BJ (cell line): ENCODE results near the gene PIP4P1. TPM values are rescaled to one million over a fixed set of nuclear protein-coding genes. Genes with fewer than 3 reads are reported as not detected.
"Not testable (repeated sequence)": the region's sequence is repeated elsewhere in the genome, so short reads cannot be mapped to it uniquely, and the experiment has no call there.

Experiments used
- CTCF ChIA-PET: fragments of 350-600 bp; formaldehyde crosslinking; extraction: SDS; loops from one replicate; lab custom pipeline; 2021; ENCODE audit warnings: antibody characterized with exemption, inconsistent platforms; lab: Yijun Ruan, JAX
- POLR2A ChIA-PET: fragments of 300-600 bp; sonication (Branson Sonifier 250); formaldehyde crosslinking; extraction: SDS; loops from one replicate; lab custom pipeline; 2021; ENCODE audit warnings: antibody characterized with exemption; lab: Charles Lee
- DNase-seq: peaks from one replicate; pipeline ENCODE4 v3.0.0-alpha.2; 2011; ENCODE audit warnings: low read depth
- H3K27me3 ChIP-seq: 2 replicates; pipeline ENCODE4 v1.6.0; 2011; ENCODE audit warnings: low read length; ENCODE audit not compliant: control insufficient read depth, insufficient read depth
- H3K36me3 ChIP-seq: 2 replicates; pipeline ENCODE4 v1.5.1; 2011; ENCODE audit warnings: low read length; ENCODE audit not compliant: control insufficient read depth, insufficient read depth
- H3K4me3 ChIP-seq: 2 replicates; pipeline ENCODE4 v1.5.1; 2011; ENCODE audit warnings: low read depth, mild to moderate bottlenecking, control low read depth, low read length
- CTCF ChIP-seq: IDR thresholded peaks from 2 replicates; pipeline ENCODE4 v1.5.1; 2011; ENCODE audit warnings: low read depth, mild to moderate bottlenecking, control low read depth, inconsistent platforms, low read length, moderate library complexity; ENCODE audit not compliant: insufficient read depth
- polyA plus RNA-seq: library from polyadenylated mRNA; depleted of rRNA; stranded (reverse); fragments of >200 nt; gene quantifications from 2 replicates; pipeline ENCODE4 v1.2.3, GENCODE V29; 2011

Gene PIP4P1
- polyA plus RNA-seq, 1 experiment = 38.3 TPM

GRCh38 chr14:20456971-20457370, 4.3 kb downstream of the PIP4P1 start:
- Histone ChIP-seq H3K36me3 (peaks cover 22% of the 10 kb centered on the region), H3K27me3 (no peaks in the 10 kb centered on the region), H3K4me3 (no peak overlapping the region)
- ChIA-PET POLR2A (no interaction called here), CTCF (no interaction called here)
- no peak for DNase-seq
- TF ChIP-seq CTCF = no peak

DNA sequence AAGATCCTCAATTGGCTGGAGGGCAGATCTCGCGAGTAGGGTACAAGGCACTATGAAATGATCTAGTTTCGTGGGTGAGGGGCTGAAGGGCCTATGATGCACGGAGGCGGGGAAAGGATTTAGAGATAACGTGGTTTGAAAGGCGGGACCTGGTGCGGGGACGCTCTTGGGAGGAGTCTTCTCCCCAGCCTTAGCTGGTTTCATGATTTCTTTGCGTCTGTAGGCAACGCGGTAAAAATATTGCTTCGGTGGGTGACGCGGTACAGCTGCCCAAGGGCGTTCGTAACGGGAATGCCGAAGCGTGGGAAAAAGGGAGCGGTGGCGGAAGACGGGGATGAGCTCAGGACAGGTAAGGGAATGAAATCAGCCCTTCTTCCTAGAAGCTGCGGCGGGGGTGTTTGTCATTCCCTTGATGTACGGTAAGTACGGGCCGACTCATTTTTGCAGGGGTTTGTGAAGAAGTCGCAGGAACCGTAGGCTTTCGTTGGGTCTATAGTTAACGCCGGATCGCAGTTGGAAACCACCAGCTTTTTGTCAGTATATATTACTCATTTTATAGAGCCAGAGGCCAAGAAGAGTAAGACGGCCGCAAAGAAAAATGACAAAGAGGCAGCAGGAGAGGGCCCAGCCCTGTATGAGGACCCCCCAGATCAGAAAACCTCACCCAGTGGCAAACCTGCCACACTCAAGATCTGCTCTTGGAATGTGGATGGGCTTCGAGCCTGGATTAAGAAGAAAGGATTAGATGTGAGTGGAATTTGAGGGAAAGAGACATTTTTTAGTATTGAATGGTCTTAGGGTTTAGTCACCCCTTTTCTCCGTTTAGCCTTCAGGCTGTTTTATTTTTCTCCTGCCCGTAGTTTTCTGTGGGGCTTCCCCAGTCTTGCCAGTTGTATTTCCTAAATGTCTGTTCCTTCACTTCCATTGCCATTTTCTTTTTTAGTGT, 5.6 kb downstream of the PIP4P1 start:
- CTCF ChIA-PET = interaction anchor here (0.7 to 1.6 kb wide), 3 partner anchors 11 to 227 kb away, joined by 3 to 16 read pairs (median 3); partner anchors contain the start of gene TEP1
- TF ChIP-seq CTCF = no peak
- H3K36me3 ChIP-seq = peaks cover 22% of the 10 kb centered on the region

DNA sequence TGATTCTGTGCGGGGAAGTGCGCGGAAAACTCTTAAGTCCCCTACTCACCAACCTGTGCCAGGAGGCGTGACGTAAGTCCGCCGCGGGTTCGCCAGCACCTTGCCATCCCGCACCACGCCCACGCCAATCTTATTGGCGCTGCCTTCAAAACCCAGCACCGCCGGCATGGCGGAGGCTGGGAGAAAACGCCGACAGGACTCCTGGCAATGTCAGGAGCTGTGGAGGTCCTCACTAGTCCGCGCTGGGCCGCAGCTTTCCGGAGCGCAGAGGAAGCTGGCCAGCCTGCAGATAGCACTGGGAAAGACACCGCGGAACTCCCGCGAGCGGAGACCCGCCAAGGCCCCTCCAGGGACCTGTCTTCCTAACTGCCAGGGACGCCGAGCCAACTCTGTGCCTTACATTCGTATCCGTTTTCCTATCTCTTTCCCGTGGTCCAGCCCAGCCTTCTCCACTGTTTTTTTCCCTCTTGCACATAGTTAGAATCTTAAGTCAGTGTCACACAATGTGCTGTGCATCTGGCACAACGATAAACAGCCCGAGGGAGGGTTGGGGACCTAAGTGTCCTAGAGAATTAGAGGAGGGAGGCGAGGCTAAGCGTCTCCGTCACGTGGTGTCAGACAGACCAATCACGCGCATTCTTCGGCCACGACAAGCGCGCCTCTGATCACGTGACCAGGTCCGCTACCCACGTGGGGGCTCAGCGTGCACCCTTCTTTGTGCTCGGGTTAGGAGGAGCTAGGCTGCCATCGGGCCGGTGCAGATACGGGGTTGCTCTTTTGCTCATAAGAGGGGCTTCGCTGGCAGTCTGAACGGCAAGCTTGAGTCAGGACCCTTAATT, 6.5 kb downstream of the PIP4P1 start, which contains the start of the genes APEX1 and OSGEP:
TSS of gene APEX1 (plus strand) at position 711 of the 839 bp plus-strand sequence. CDS start 420 bp downstream, outside the sequence.
TSS of gene OSGEP (minus strand) at position 297 of the 839 bp plus-strand sequence. CDS start at position 168, 129 bp downstream.
- TF ChIP-seq CTCF = no peak
- Histone ChIP-seq H3K36me3 (peaks cover 24% of the 10 kb centered on the region), H3K4me3 (peak within 1 kb of the TSS; percentile 65), H3K27me3 (no peaks in the 10 kb centered on the region)
- CTCF ChIA-PET = interaction anchor here (0.7 to 1.6 kb wide), 3 partner anchors 10 to 228 kb away, joined by 3 to 16 read pairs (median 3); partner anchors contain the start of gene TEP1
- peak; percentile 93 for DNase-seq
- POLR2A ChIA-PET = no interaction called here

More for the DNA sequence above, 5.6 kb downstream of the PIP4P1 start:
- Histone ChIP-seq H3K27me3 (no peaks in the 10 kb centered on the region), H3K4me3 (peak overlapping the region; percentile 65)
- DNase-seq = no peak
- POLR2A ChIA-PET = no interaction called here

DNA sequence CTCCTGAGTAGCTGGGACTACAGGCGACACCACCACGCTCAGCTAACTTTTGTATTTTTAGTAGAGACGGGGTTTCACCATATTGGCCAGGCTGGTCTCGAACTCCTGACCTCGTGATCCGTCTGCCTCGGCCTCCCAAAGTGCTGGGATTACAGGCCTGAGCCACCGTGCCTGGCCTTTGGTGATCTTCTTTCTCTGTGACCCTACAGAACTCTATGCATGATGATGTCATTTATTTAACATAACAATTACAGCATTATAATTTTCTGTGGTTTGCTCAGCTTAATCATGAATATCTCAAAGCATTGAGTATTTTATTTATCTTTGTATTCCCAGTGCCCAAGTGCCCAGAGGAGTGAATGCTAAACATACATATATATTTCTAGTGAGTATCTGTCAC, 8.4 kb downstream of the PIP4P1 start:
- DNase-seq, POLR2A ChIA-PET, CTCF ChIA-PET, H3K27me3 ChIP-seq, H3K4me3 ChIP-seq: not testable (repeated sequence)
- H3K36me3 ChIP-seq = peaks cover 18% of the 10 kb centered on the region

DNA sequence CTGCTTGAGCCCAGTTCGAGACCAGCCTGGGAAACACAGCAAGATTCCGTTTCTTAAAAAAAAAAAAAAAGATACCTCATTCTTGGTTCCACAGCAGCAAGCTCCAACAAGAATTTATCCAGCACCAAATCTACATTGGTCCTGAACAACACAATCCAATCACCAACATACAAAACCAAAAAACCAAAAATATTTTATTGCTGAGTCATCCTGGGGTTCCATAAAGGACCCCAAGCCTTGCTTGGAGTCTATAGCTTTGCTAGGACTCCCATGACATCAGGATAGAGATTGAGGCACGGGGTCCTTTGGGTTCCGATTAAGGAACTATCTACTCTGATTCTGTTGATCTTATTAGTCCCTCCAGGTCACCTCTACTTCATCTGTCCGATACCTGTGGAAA, 14.3 kb downstream of the PIP4P1 start:
- peaks cover 21% of the 10 kb centered on the region for H3K36me3 ChIP-seq
- no peak for TF ChIP-seq CTCF
- POLR2A ChIA-PET = no interaction called here

GRCh38 chr14:20443650-20444049, 17.6 kb downstream of the PIP4P1 start:
- H3K4me3 ChIP-seq, POLR2A ChIA-PET, DNase-seq, H3K27me3 ChIP-seq: not testable (repeated sequence)
- CTCF ChIA-PET = interaction anchor here (1.2 kb wide), 1 partner anchor 28 kb away, joined by 3 read pairs; no protein-coding TSS in a partner anchor
- H3K36me3 ChIP-seq = peaks cover 14% of the 10 kb centered on the region

More for the DNA sequence above, 14.3 kb downstream of the PIP4P1 start:
- Histone ChIP-seq H3K4me3 (no peak overlapping the region), H3K27me3 (no peaks in the 10 kb centered on the region)
- no peak for DNase-seq
- CTCF ChIA-PET = interaction anchor here (1.4 kb wide), 1 partner anchor 31 kb away, joined by 3 read pairs; no protein-coding TSS in a partner anchor
